HuH-7 (cell line): ENCODE results near the gene IDI1.
A peak's percentile ranks its signal among the peaks of the same experiment; 100 is the strongest.
"Not testable (repeated sequence)": the region's sequence is repeated elsewhere in the genome, so short reads cannot be mapped to it uniquely, and the experiment has no call there.

Experiments
- DNase-seq: peaks from one replicate; pipeline ENCODE4 v3.0.0; 2011; ENCODE audit warnings: low spot score

IDI1 gene

DNA sequence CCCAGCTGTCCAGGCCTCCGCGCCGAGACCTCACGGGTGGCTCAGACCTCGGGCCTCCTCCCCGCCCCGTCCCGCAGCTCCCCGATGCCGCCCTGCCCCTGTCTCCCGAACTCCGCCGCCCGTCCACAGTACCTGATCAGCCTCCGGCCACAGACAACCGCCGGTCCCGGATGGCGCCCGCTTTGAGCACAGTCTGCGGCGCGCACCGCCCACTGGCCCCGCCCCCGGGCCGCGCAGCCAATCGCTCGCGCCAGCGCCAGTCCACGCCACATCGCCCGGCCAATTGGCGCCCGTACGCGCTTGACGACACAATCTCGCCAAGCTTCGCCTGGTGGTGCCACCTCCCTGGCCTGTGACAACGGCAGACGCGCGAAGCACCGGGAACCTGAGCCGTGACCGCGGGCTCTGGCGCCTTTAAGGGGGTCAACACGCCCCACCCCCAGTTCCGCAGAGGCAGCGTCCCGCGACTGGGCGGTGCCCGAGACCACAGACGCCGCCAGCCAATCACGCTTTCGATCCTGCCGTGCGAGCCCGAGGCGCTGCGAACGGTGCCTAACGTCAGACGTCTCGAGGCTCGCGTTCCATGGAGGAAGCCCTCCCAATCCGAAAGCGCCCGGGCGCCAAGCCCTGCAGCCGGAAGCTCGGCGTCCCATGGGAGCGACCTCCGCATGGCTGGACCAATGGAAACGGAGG, at the start of gene IDI1:
Gene IDI1, minus strand, starts transcription at position 388 of the 693 bp plus-strand sequence. Its CDS starts 116 bp downstream, at position 272.
- DNase-seq: peak; percentile 95

DNA sequence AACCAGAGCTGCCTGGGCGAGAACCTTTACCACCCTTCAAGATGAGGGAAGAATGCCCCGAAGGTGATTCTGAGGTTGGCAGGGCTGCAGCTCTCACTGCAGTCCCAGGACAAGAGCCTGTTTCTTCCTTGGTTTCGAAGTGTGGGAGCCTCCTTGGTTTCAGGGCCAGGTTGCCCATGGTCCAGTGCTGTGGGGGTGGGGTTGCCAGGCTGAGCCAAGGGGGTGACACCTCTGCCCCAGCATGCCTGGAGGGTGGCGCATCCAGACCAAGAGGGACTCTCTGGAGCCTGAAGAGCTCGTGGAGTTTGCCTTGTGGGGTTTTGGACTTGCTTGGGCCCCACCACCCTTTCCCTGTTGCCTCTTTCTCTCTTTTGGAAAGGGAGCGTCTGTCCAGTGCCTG, 48.5 kb upstream of the IDI1 start:
- no peak for DNase-seq

DNA sequence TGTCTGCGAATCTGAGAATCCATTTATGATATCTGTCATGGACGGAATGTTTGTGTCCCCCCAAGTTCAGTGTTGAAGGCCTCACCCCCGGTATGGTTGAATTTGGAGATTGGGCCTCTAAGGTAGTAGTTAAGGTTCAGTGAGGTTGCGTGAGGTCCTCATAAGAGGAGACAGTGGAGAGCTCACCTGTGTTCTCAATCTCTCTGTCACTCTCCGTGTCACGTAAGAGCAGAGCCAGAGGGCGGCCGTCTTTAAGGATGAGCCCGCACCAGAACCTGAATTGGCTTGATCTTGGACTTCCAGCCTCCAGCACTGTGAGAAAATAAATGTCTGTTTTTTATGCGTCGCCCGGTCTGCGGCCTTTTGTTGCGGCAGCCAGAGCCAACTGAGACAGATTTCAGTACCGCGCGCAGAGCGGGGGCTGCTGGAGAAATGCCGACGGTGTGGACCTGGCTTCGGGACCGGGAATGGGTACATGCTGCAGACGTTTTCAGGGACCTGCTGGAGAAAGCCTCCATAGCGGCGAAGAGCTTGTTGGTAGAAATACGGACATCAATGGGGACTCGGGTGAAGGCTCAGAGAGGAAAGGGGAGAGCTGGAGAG, 47.5 kb upstream of the IDI1 start:
- no peak for DNase-seq

DNA sequence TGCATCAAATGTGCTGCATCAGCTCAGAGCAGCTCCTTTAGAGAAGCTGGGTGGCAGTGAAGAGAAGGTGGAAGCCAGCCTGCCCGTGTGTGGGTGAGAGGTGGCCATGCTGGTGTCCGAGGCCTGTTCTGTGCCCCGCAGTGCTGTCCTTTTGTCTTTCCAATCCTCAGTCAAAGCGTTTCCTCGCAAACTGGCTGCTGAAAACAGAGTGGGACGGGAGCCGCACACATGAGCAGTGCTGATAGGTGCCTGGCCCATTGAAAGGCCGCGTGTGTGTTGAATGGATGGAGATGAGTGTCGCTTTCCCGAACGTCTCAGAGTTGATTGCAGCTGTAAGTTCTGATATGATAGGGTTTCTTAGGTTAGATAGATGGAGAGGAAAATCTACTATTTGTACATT, 46.6 kb upstream of the IDI1 start:
- DNase-seq: no peak

DNA sequence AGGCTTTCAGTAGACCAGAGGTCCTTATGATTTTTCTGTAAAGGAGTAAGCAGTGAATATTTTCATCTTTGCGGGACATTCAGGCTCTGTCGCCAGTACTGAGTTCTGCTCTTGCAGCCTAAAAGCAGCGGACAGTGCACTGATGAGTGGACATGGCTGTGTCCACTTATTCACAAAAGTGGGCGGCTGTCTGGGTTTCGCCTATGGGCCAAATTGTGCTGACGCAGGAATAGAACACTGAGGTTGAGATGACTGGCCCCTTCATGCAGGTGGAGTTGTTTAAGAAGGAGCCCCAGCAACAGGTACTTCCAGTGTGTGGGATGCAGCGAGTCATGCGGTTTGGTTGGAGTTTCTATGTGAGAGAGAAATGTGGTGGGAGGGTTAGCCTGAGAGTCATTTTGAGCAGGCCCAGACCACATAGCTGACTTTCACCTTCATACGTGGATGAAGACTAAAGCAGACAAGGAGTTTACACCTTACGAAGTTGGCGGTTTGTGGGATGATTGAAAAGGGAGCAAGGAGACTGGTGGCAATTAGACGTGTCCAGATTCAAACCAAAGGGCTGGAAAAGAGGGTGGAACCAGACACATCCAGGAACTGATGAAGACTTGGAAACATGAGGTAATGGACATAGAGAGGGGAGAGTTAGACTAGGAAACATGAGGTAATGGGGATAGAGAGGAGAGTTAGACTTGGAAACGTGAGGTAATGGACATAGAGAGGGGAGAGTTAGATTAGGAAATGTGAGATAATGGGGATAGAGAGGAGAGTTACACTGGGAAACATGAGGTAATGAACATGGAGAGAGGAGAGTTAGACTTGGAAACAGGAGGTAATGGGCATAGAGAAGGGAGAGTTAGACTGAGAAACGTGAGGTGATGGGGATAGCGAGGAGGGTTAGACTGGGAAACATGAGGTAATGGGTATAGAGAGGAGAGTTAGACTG, 45.5 kb upstream of the IDI1 start:
- no peak for DNase-seq

- DNase-seq: no peak
These were observed 44.8 kb upstream of the IDI1 start for GRCh38 chr10:1093696-1094095.

- DNase-seq: no peak
These were observed 41.8 kb upstream of the IDI1 start for GRCh38 chr10:1090696-1091095.

GRCh38 chr10:1089017-1089689, 40.2 kb upstream of the IDI1 start:
- no peak for DNase-seq

DNA sequence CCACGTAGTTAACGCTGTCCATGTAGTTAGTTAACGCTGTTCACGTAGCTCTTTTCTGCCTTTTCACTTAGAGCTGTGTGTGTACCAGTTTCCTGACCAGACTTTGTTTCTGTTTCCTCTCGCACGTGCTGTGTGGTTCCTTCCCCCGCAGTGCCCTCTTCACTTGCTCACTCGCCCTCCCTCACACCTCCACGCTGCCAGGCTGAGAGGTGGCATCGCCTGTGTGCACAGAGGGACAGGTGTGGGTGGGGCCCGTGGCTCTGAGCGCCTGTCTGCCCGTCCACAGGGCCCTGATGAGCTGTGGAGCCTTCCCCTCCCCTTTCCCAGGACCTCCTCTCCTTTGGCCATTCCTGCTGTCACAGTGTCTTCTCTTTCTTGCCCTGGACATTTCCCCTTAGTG, 37.9 kb upstream of the IDI1 start:
- DNase-seq: no peak

- no peak for DNase-seq
These were observed 36.3 kb upstream of the IDI1 start for GRCh38 chr10:1085258-1085657.

DNA sequence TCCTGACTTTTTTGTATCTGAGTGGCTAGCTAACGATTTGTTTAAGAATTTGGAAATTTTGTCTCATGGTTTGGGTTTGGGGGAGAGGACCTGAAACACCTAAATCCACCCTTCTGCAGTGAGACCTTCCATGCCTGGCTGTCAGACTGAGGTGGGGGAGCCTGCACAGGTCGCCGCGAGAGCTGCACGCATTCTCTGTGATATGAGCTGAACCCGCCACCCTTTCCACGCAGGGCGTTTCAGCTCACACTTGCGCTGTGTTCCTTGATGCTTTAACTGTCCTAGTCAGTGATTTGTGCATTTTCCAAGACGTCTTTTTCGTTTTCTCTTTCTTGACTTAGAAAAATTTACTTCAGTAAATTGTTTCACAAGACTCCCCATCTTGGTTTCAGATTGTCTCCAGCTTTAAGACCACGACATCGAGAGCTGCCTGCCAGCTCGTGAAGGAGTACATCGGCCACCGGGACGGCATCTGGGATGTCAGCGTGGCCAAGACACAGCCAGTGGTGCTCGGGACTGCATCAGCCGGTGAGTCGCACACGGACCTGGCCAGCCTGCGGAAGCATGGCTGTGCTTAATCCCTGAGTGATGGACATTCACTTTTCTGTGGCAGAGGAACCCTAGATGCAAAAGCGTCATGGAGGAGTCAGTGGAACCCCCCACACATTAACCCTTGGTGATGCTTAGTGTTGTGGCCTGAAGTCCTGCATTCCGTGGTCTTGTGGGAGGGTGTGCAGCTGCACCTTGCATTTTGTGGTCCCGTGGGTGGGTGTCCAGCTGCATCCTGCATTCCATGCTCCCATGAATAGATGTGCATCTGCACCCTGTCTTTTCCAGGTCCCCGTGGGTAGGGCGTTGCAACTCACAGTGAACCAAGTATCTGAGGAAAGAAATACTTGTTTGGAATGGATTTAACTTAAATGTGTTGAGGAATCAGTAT, 35.4 kb upstream of the IDI1 start:
- DNase-seq: no peak

DNA sequence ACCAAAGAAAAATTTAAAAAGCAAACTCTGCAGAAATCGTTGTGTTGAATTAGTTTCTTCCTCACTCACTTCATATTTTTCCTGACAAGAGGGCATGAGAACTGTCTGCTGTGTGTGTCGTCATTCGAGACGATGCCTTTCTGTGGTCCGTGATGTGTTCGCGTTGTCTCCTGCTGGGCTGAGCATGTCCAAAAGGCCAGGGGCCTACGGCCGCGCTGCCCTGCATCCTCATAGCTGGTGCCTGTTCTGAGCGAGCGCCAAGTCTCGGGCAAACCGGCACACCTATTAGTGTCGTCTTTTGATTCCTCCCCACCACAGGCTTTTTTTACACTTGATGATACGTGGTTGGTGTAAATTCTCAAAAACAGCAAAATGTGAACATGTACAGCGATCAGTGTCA, 34.7 kb upstream of the IDI1 start:
- no peak for DNase-seq

DNA sequence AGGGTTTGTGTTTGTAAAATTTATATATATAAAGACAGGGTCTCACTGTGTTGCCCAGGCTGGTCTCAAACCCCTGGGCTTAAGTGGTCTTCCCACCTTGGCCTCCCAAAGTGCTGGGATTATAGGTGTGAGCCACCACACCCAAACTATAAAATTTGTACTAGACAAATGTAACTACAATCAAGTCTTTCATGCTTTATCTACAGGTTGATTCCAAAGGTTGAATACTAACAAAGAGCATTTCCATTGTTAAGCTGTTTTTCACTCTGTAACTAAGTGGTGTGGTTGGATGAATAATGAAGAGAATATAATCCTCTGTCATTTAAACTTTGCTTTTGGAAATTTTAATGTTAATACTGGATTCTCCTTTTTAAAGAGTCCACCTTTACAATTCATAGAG, 29.7 kb upstream of the IDI1 start:
- DNase-seq: no peak

DNA sequence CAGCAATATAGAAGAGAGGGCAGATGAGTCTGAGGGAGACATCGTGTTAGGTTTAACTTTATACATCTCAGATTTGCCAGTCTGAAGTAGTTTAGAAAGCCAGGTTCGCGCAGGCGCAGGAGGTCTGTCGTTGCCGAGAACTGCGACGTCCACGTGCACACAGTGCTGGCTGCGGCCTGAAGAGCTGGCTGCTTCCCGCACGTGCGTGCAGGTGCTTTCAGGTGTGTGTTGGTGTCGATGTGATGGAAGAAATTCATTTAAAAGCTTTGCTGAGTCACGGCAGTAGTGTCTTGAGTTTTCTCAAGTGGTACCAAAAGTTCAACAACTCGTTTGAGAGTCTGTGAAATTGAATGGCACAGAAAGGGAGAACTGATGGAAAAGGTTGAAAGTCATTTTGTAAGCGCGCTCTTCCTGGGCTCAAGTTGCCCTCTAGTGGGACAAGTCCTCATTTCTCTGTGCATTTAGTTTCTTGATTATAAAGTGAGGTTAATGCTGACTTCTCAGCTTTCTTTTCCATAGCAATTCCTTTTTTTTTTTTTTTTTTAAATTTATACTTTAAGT, 25.9 kb upstream of the IDI1 start:
- DNase-seq: no peak

DNA sequence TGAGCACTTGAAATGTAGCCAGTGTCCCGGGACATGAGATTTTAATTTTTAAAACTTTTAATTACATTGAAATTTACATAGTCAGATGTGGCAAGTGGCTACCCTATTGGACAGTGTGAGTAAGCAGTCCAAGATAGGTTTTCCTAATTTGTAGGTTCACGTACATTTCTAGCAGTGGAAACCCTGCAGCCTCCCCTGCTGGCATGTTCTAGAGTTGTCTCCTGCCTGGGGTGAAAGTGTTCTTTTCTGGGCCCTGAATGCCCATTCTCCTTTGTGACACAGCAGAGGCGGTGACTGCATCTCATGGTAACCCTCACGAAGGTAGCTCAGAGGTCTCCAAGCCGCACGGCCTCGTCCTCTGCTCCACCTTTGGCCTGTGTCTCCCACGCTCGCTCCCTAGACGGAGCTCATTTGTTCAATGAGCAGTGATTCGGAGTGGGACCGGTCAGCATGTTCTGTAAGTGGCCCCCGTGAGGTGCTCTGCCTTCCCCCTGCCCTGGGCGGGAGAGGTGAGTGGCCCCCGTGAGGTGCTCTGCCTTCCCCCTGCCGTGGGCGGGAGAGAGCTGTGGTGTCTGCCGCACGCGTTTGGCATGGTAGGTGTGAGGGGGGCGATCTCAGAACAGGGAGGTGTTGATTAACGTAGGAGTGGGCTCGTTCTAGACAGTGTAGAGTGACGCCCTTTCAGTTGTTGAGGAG, 25.3 kb upstream of the IDI1 start:
- DNase-seq: no peak

GRCh38 chr10:1070919-1071318, 22.0 kb upstream of the IDI1 start:
- no peak for DNase-seq

DNA sequence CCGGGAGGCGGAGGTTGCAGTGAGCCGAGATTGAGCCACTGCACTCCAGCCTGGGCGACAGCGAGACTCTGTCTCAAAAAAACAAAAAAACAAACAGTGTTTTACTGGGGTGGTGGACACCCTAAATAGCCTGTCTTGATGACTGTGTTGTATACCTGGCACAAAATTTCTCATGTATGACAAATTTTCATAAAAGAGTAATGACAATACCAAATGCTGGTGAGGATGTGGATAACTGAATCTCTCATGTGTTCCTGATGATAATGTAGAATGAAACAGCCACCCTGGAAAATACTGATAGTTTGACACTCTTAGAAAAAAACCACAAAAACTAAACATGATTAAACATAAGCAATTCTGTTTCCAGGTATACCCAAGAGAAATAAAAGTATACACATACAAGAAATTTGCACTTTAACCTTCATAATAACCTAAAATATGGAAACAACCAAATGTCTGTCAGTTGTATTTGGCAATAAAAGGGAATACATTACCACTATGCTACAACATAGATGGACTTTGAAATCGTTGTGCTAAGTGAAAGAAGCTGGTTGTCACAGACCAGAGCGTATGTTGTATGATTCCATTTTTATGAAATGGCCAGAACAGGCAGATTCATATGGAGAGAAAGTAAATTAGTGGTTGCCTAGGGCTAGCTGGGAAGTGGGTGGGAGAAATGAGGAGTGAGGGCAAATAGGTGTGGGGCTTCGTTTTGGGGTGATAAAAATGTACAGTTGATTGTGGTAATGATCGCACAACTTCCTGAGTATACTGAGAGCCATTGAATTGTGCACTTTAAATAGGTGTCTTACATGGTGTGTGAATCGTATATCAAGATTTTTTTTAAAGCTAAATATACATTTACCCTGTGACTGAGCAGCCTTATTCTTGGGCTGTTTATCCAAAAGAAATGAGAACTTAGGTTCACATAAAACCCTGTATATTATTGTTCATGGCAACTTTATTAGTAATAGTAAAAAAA, 19.8 kb upstream of the IDI1 start:
- no peak for DNase-seq

DNA sequence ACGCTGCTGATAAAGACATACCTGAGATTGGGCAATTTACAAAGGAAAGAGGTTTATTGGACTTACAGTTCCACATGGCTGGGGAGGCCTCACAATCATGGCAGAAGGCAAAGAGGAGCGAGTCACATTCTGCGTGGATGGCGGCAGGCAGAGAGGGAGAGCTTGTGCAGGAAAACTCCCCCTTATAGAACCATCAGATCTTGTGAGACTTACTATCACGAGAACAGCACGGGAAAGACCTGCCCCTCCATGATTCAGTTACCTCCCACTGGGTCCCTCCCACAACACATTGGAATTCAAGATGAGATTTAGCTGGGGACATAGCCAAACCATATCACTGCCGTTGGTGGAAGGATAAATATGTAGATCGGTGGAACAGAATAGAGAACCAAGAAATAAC, 17.8 kb upstream of the IDI1 start:
- DNase-seq: not testable (repeated sequence)

GRCh38 chr10:1064964-1065247, 16.0 kb upstream of the IDI1 start:
- no peak for DNase-seq
